Astrocyte of the spinal cord (primary cell): ENCODE results near the gene OXSR1.

ENCODE experiments used
- DNase-seq: peaks from one replicate; pipeline ENCODE4 v3.0.0; 2011; ENCODE audit warnings: low read depth, low spot score
- H3K4me3 ChIP-seq: 2 replicates; pipeline ENCODE4 v1.5.1; 2011; ENCODE audit warnings: low read depth, mild to moderate bottlenecking, low read length, moderate library complexity
- in situ Hi-C: cut with HindIII; loops from 2 replicates; pipeline ENCODE4 v1.10.0; 2017; ENCODE audit warnings: low sequenced_read_pairs
- TF ChIP-seq, protein P1 (sequence below): IDR thresholded peaks from 2 replicates; pipeline ENCODE4 v1.5.1; 2012; ENCODE audit warnings: low read depth, mild to moderate bottlenecking, low read length, inconsistent platforms

Gene OXSR1

DNA sequence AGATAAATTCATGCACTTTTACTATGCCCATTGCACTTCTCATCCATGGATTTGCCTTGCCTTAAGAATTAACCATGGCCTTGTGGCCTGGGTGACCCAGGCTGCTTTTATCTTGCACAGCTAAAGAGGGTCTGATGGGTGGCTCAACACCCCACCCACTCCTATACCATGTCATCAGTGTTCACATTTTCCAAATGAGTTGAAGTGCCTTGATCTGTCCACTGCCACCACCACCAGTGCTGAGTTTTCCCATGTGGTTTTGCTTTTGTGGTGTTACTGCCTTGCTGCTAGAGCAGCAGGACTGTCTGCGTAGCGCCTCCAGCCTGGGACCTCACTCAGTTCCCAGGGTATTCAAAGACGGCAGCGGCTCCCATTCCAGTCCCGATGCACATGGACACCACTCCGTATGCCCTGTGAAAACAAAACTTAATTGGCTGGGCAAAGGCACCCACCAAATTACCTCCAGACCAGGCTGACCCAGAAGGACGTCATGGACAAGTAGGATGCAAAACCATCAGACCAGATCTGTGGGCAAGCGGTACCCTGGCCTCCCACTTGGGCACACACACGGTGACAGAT is 42.5 kb upstream of the OXSR1 start:
- H3K4me3 ChIP-seq = no peak overlapping the region
- in situ Hi-C loops = no loop called here

DNA sequence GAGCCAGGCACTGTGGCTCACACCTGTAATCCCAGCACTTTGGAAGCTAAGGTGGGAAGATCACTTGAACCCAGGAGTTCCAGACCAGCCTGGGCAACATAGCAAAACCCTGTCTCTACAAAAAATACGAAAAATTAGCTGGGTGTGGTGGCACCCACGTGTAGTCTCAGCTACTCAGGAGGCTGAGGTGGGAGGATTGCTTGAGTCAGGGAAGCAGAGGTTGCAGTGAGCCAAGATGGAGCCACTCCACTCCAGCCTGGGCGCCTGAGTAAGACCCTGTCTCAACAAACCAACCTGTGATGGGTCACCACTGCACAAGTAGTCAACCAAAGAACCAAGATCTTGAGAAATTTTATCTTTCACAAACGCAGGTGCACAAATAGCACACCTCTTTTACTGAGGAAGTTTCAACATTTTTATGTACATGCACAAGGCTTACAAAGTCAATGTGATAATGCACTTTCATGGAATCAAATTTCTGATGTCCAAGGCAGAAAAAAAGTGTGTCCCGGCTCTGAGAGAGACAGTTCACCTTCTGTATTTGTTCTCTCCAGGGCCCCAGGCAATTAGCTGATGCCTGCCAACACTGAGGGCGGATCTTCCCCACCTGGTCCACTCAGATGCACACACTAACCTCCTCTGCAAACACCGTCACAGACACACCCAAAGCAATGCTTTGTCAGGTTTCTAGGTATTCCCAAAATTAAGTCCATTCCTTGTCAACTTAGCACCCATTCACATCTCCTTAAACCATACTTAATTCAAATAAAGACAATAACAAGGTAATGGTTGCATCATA is 40.8 kb upstream of the OXSR1 start:
- DNase-seq = no peak
- H3K4me3 ChIP-seq = no peak overlapping the region
- in situ Hi-C loops = no loop called here
- TF ChIP-seq, protein P1, sequence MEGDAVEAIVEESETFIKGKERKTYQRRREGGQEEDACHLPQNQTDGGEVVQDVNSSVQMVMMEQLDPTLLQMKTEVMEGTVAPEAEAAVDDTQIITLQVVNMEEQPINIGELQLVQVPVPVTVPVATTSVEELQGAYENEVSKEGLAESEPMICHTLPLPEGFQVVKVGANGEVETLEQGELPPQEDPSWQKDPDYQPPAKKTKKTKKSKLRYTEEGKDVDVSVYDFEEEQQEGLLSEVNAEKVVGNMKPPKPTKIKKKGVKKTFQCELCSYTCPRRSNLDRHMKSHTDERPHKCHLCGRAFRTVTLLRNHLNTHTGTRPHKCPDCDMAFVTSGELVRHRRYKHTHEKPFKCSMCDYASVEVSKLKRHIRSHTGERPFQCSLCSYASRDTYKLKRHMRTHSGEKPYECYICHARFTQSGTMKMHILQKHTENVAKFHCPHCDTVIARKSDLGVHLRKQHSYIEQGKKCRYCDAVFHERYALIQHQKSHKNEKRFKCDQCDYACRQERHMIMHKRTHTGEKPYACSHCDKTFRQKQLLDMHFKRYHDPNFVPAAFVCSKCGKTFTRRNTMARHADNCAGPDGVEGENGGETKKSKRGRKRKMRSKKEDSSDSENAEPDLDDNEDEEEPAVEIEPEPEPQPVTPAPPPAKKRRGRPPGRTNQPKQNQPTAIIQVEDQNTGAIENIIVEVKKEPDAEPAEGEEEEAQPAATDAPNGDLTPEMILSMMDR = no peak

More for the DNA sequence above, 42.5 kb upstream of the OXSR1 start:
- TF ChIP-seq, protein P1 = no peak
- no peak for DNase-seq

DNA sequence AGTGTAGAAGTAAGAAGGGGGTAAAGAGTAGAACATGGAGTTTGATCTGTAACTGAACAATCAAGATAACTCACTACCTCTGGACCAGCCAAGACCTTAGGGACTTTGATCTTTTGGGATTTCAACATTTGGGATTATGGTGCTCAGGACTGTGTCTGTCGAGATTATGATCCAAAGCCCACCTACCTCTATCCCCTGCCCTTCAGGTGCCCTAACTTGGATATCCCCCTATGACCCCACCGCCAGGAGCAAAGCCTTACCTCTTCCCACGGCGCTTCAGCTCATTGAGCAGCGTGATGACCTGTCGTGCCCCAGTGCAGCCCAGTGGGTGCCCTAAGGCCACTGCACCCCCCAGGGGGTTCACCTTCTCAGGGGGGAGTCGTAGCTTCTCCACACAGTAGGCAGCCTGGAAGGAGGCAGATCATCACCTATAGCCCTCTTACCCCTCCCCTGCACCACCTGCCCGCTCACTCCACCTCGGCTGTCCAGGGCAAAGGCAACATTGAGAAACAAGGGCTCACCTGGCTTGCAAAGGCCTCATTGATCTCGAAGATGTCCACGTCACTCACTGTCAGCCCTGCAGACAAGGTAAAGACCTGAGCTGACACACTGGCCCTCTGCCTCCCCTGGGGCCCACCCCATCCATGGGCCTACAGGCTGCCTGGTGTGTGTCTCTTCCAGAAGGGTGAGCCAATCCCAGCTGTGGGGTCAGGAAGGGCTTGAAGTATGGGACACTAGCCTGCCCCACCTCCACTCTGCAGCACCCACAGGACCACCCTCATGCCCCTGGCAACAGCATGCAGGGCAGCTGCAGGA is 39.8 kb upstream of the OXSR1 start:
- DNase-seq = no peak
- in situ Hi-C loops = no loop called here
- TF ChIP-seq, protein P1 = no peak
- H3K4me3 ChIP-seq = no peak overlapping the region

DNA sequence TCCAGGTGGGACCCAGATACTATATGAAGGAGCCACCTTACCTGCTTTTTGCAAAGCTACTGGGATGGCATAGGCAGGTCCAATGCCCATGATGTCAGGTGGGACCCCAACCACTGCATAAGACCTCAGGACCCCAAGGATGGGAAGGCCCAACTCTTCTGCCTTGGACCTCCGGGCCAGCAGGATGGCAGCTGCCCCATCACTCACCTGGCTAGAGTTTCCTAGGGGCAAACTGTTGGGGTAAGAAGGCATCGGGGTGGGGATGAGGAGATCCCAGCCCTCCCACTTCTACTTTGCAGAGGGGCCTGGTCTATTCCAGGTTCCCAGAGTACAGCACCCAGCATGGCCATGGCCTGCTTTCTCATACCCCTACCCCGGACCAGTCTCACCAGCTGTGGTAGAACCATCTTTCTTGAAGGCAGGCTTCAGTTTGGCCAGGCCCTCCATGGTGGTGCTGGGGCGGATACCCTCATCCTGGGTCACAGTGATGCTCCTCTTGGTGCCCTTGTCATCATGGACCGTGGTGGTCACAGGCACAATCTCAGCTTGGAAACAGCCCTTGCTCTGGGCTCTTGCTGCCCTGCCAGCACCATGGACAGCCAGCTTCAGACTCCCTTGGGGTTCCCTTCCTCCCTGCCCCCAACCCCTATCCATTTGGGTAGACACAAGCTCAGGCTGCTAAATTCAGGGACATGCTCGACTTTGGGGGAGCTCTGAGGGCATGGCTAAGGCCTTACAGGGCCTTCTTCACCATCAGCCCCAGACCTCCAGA is 39.0 kb upstream of the OXSR1 start:
- in situ Hi-C loops = no loop called here
- no peak overlapping the region for H3K4me3 ChIP-seq
- TF ChIP-seq, protein P1 = no peak
- no peak for DNase-seq

DNA sequence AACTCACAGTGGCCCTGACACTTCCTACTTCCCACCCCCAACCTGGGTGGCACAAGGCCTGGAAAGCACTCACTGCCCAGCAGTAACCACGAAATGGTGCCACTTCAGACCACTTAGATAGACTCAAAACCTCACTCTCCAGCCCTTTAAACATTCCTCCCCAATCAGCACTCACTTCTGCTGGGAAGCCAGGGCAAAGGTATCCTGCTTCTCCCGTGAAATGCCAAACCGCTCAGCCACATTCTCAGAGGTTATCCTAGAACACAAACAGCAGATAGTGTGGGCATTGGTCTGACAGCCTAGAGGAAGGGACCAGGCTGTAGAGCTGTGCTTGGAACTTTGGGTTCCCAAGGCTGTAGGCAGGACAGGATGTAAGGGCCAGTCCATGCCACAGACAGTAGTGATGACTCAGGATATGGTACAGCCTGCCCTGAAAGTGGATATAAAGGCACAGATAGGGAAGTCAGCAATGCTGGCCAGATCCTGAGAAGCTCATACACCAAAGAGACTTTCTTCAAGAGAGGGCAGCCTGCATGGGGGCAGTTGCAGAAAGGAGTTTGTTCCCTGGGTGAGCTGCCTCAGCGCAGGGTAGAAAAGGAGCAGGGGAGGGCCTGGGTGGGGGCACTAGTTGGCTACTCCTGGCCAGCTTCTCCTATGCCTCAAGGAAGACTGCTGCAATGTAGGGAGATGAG is 37.6 kb upstream of the OXSR1 start:
- TF ChIP-seq, protein P1 = no peak
- in situ Hi-C loops = no loop called here
- H3K4me3 ChIP-seq = no peak overlapping the region
- no peak for DNase-seq

DNA sequence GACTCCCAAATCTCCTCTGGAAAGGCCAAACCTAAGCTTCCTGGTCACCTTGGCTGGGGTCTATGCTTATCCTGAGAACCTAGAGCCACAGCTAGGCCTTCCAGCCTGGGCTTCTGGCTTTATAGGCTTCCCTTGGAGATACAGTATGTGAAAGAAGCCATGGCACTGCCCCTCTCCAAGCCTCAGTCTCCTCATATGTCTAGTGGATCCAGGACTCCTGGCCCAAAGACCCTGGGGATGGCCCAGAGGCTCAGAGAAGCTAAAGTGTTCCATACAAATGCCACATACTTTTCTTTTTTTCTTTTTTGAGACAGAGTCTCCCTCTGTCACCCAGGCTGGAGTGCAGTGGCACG is 37.1 kb upstream of the OXSR1 start:
- TF ChIP-seq, protein P1 = no peak
- H3K4me3 ChIP-seq = no peak overlapping the region
- in situ Hi-C loops = no loop called here
- no peak for DNase-seq
